GM18868 (cell line): ENCODE results near the gene CPA1.
A peak's percentile ranks its signal among the peaks of the same experiment; 100 is the strongest.

Experiments used
- ATAC-seq: cut with Tn5 transposase; IDR thresholded peaks from one replicate; pipeline ENCODE4 v1.9.1; 2021; ENCODE audit warnings: mild to moderate bottlenecking, moderate library complexity; ENCODE audit not compliant: unreplicated experiment

Gene CPA1

GRCh38 chr7:130353196-130353595, 27.1 kb upstream of the CPA1 start:
- ATAC-seq = no peak

- ATAC-seq = no peak
These were observed 24.0 kb upstream of the CPA1 start for GRCh38 chr7:130356121-130356875.

- ATAC-seq = no peak
These were observed 23.2 kb upstream of the CPA1 start for GRCh38 chr7:130356876-130357611.

GRCh38 chr7:130358471-130358870, 21.8 kb upstream of the CPA1 start:
- no peak for ATAC-seq

- no peak for ATAC-seq
These were observed 20.9 kb upstream of the CPA1 start for GRCh38 chr7:130359276-130359857.

GRCh38 chr7:130360518-130360917, 19.8 kb upstream of the CPA1 start:
- ATAC-seq = no peak

GRCh38 chr7:130361681-130362080, 18.6 kb upstream of the CPA1 start:
- no peak for ATAC-seq

- ATAC-seq = no peak
These were observed 18.0 kb upstream of the CPA1 start for GRCh38 chr7:130362251-130362816.

GRCh38 chr7:130363026-130363847, 17.1 kb upstream of the CPA1 start:
- ATAC-seq = peak; percentile 44

- no peak for ATAC-seq
These were observed 15.8 kb upstream of the CPA1 start for GRCh38 chr7:130364451-130364850.

GRCh38 chr7:130365088-130365487, 15.2 kb upstream of the CPA1 start:
- no peak for ATAC-seq

GRCh38 chr7:130365511-130366441, 14.5 kb upstream of the CPA1 start:
- peak; percentile 78 for ATAC-seq

- ATAC-seq = no peak
These were observed 13.7 kb upstream of the CPA1 start for GRCh38 chr7:130366564-130366963.

- ATAC-seq = no peak
These were observed 13.1 kb upstream of the CPA1 start for GRCh38 chr7:130367088-130367755.

GRCh38 chr7:130367836-130368746, 12.2 kb upstream of the CPA1 start:
- no peak for ATAC-seq

- no peak for ATAC-seq
These were observed 11.1 kb upstream of the CPA1 start for GRCh38 chr7:130369110-130369711.

GRCh38 chr7:130369831-130370550, 10.3 kb upstream of the CPA1 start:
- no peak for ATAC-seq
